BLaER1 treated with 17β-estradiol and CSF1 and Interleukin-3, amounts not matched to agents 10 nM and 100 nM (cell line): ENCODE measurements around the gene ADAMTSL1.

Experiments used
- H3K27ac ChIP-seq, 11 experiments: shearing (Covaris generic); formaldehyde crosslinking; 2 replicates each; pipeline ENCODE4 v1.8.1; 2022
- H3K27me3 ChIP-seq, 11 experiments: shearing (Covaris generic); formaldehyde crosslinking; 2 replicates each; pipeline ENCODE4 v1.8.1; 2022
- H3K36me3 ChIP-seq, 11 experiments: shearing (Covaris generic); formaldehyde crosslinking; 2 replicates each; pipeline ENCODE4 v1.8.1; 2022
- H3K4me1 ChIP-seq, 10 experiments: shearing (Covaris generic); formaldehyde crosslinking; 2 replicates each; pipeline ENCODE4 v1.8.1; 2022
- H3K4me2 ChIP-seq, 11 experiments: shearing (Covaris generic); formaldehyde crosslinking; 2 replicates each; pipeline ENCODE4 v1.8.1; 2022
- H3K4me3 ChIP-seq, 10 experiments: shearing (Covaris generic); formaldehyde crosslinking; 2 replicates each; pipeline ENCODE4 v1.8.1; 2022
- H3K9ac ChIP-seq, 11 experiments: shearing (Covaris generic); formaldehyde crosslinking; 2 replicates each; pipeline ENCODE4 v1.8.1; 2022
- H3K9me3 ChIP-seq, 11 experiments: shearing (Covaris generic); formaldehyde crosslinking; replicated peaks in 1 of 11; 2 replicates each; pipeline ENCODE4 v1.8.1; 2022
- H4K20me1 ChIP-seq, 11 experiments: shearing (Covaris generic); formaldehyde crosslinking; 2 replicates each; pipeline ENCODE4 v1.8.1; 2022
- Cebpa-rat ChIP-seq, 11 experiments: shearing (Covaris generic); IDR thresholded peaks; 2 replicates each; pipeline ENCODE4 v1.8.1; 2022

ADAMTSL1 gene

DNA sequence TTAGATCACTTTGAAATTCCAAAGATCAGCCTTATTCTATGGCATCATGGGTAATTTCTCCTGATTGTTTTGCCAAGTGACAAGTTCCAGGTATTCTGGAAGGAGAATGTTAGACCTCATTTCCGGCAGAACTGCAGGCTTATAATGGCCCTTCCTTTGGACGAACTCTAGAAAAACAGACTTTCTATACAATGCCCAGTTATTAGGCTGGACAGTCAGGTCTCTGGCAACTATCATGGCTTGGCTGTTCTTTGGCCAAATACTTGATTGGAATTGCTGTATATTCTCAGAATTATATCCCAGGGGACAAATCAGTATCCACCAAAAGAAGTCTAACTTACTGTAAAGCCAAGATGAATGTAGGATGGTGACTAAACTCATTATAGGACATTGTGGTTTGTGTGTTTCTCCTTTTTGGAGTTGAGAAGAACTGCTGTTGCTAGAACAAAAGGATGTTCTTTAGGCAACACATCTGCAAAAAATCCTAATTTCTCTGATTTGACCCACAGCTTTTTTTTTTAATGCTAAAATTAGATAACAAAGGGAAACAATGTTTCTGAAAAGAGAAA, 69.0 kb downstream of the ADAMTSL1 start:
- no peak overlapping the region for H3K4me3 ChIP-seq
- no peak for TF ChIP-seq Cebpa-rat (IDR thresholded peaks at IDR 0.05)
- peaks cover 0 to 10% (median 0%) of the 10 kb centered on the region in 11 experiments; a peak in 1 of 22 replicates for H3K9me3 ChIP-seq
- H3K9ac ChIP-seq: no peak overlapping the region
- no peaks in the 10 kb centered on the region for H4K20me1 ChIP-seq
- no peaks in the 10 kb centered on the region for H3K27me3 ChIP-seq
- H3K27ac ChIP-seq: no peak overlapping the region
- H3K4me1 ChIP-seq: peaks cover 7 to 17% (median 15%) of the 10 kb centered on the region in 10 experiments; a peak in 16 of 20 replicates
- H3K4me2 ChIP-seq: peak overlapping the region in 9 of 11 experiments; percentile 1 to 50 (median 20); a peak in 15 of 22 replicates
- H3K36me3 ChIP-seq: no peaks in the 10 kb centered on the region

DNA sequence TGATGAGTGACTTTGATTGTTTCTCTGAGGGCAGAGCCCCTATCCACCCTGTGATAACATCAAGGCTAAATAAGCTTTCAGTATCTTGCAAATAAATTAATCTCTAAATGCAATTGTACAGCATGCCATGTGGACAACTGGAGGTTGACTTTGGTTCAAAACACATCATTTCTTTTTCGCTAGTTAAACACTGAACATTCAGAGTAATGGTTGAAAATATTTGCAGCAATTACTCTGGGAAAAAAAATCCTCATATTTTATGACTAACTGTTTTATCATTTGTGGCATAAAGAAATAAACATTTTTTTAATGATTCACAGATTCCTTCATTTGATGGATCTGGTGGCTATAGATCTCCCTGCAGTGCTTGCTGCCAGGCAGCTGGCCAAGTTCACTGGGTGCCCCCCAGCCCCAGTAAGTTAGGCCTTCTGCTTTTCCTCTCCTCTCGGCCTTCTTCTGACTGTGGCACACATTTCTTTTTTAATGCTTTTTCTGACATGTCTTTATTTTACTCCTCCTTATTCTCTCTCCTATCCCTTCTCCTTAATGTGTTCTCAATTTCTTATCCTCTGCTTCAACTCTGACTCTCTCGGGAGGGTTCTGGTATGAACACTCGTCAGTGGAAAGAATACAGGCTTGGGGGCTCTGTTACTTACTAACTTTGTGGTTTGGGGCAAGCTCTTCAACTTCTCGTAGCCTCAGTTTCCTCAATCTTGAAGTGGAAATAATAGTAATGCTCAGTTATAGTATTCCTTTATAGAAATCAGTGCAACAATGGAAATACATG, 69.6 kb downstream of the ADAMTSL1 start:
- Histone ChIP-seq H3K27ac (0 out of 22 replicates have a peak overlapping the region, but pooled peaks of 1 of the 11 experiments have one; percentile 23), H3K9ac (no peak overlapping the region), H3K36me3 (no peaks in the 10 kb centered on the region), H3K4me1 (peaks cover 7 to 17% (median 15%) of the 10 kb centered on the region in 10 experiments; a peak in 16 of 20 replicates), H3K27me3 (no peaks in the 10 kb centered on the region), H3K4me3 (no peak overlapping the region), H3K4me2 (peak overlapping the region in 9 of 11 experiments; percentile 1 to 50 (median 20); a peak in 14 of 22 replicates), H4K20me1 (no peaks in the 10 kb centered on the region), H3K9me3 (0 out of 22 replicates have a peak, but pooled peaks cover 0 to 6% (median 0%) of the 10 kb centered on the region in 11 experiments)
- no peak for TF ChIP-seq Cebpa-rat (IDR thresholded peaks at IDR 0.05)

DNA sequence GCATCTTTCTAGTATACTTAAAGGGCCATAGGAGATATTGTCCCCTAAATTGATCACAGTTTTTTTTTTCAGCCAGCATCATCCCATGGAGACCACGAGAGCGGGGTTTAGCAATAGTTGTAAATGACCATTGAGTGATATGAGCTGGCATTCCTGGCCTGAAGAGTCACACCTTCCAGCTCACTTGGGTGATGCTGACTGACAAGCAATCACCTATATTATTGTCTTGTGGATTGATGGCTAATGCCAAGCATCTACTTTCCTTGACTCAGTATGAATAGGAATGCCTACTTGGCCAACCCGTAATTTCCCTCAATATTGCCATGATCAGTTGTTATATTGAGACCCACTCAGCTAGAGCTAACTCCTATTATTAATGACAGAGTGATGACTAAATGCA, 70.5 kb downstream of the ADAMTSL1 start:
- Histone ChIP-seq H3K27me3 (no peaks in the 10 kb centered on the region), H3K36me3 (no peaks in the 10 kb centered on the region), H3K4me1 (peaks cover 7 to 17% (median 15%) of the 10 kb centered on the region in 10 experiments; a peak in 16 of 20 replicates), H3K9ac (no peak overlapping the region), H3K4me3 (no peak overlapping the region), H3K9me3 (0 out of 22 replicates have a peak, but pooled peaks cover 0 to 6% (median 0%) of the 10 kb centered on the region in 11 experiments), H3K4me2 (no peak overlapping the region; a peak in 1 of 22 replicates), H3K27ac (no peak overlapping the region), H4K20me1 (no peaks in the 10 kb centered on the region)
- no peak for TF ChIP-seq Cebpa-rat (IDR thresholded peaks at IDR 0.05)

DNA sequence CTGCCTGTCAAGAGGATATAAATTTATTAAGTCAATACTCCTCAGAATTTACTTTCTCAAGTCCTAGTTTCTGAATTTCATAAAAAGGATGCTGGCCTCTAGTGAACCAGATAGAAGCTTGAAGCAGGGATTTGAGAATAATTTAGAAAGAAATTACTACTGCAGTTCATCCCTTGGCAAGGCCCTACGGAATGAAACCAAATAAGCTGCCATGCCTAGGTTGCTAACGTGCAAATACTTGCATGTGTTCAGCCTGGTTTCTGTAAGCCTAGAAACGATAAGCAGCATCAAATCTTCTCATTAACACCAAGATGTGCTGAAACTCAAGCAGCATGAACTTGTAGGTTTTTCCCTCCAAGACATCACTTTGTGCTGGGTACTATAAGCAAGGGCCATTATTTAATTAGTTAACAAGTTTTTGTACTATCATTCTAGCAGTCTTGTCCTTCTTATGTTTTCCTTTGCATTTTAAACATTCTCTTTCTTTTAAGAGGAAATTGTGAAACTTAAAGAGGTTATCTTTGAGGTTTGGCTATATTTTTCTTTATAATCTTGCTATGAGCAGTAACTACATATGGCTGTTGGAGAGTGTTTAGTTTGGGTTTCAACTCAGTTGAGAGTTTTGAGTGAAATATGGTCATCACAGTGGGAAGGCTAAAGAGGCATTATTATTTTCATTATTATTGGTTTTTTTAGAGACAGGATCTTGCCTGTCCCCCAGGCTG, 71.8 kb downstream of the ADAMTSL1 start:
- TF ChIP-seq Cebpa-rat (IDR thresholded peaks at IDR 0.05): no peak
- peaks cover 7 to 17% (median 15%) of the 10 kb centered on the region in 10 experiments; a peak in 16 of 20 replicates for H3K4me1 ChIP-seq
- no peaks in the 10 kb centered on the region for H4K20me1 ChIP-seq
- no peak overlapping the region for H3K27ac ChIP-seq
- H3K9ac ChIP-seq: no peak overlapping the region
- 0 out of 22 replicates have a peak, but pooled peaks cover 0 to 6% (median 0%) of the 10 kb centered on the region in 11 experiments for H3K9me3 ChIP-seq
- H3K4me2 ChIP-seq: no peak overlapping the region
- H3K27me3 ChIP-seq: no peaks in the 10 kb centered on the region
- H3K36me3 ChIP-seq: no peaks in the 10 kb centered on the region
- no peak overlapping the region for H3K4me3 ChIP-seq

DNA sequence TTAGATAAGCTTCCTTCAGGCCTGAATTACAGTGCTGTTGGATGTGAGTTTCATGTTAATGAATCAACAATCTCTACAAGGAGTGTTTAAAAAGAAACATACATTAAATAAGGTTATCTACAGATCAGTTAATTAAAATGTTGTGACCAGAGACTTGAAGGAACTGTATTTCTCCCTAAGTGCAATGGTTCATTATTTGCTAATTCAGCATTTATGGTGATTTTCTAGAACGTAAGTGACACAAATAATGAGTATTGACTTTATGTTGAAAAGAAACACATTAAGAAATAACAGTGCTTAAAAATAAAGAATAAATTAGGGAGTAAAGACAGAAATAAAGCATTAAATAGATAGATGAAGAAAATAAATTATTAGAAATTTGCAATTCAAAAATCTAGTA, 74.5 kb downstream of the ADAMTSL1 start:
- Histone ChIP-seq H3K4me3 (no peak overlapping the region), H4K20me1 (no peaks in the 10 kb centered on the region), H3K4me2 (no peak overlapping the region), H3K9me3 (no peaks in the 10 kb centered on the region), H3K9ac (no peak overlapping the region), H3K36me3 (no peaks in the 10 kb centered on the region), H3K27ac (no peak overlapping the region), H3K4me1 (peaks cover 3 to 8% (median 6%) of the 10 kb centered on the region in 10 experiments; a peak in 16 of 20 replicates), H3K27me3 (no peaks in the 10 kb centered on the region)
- no peak for TF ChIP-seq Cebpa-rat (IDR thresholded peaks at IDR 0.05)

DNA sequence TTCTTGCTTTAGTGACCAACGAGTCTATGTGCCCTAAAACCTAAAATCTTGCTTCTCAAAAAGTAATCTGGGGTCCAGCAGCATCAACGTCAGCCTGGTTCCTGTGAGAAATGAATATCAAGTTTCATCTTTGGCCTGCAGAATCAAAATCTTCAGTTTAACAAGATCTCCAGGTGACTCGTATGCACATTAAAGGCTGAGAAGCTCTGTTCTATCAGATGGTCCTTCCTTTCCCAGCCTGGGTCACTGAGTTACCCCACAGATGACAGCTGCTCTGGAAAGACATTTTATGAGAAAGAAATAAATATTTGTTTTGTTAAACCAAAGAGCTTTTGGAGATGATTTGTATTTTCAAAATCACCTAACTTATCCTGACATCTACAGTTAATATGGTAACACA, 75.8 kb downstream of the ADAMTSL1 start:
- no peak overlapping the region for H3K9ac ChIP-seq

DNA sequence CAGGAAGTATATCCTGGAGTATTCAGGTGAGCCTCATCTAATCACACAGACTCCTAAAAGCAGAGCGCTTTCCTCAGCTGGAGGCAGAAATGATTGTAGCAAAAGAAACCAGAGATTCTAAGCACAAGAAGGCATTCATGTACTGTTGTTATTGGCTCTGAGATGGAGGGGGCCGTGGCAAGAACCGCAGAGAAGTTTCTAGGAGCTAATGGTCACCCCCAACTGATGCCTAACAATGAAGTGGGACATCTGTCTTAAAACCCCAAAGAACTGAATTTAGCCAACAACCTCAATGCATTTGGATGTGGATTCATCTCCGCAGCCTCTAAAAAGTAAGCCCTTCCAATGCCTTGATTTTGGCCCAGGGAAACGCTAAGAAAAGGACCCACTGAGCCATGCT, 76.3 kb downstream of the ADAMTSL1 start:
- TF ChIP-seq Cebpa-rat (IDR thresholded peaks at IDR 0.05): no peak
- no peak overlapping the region for H3K4me2 ChIP-seq
- H3K4me3 ChIP-seq: no peak overlapping the region
- H3K9ac ChIP-seq: no peak overlapping the region
- no peaks in the 10 kb centered on the region for H3K36me3 ChIP-seq
- H3K4me1 ChIP-seq: no peaks in the 10 kb centered on the region
- H3K9me3 ChIP-seq: no peaks in the 10 kb centered on the region
- H4K20me1 ChIP-seq: no peaks in the 10 kb centered on the region
- H3K27ac ChIP-seq: no peak overlapping the region
- no peaks in the 10 kb centered on the region for H3K27me3 ChIP-seq

More for the DNA sequence above, 75.8 kb downstream of the ADAMTSL1 start:
- Histone ChIP-seq H3K4me3 (no peak overlapping the region), H3K4me1 (no peaks in the 10 kb centered on the region), H3K27ac (no peak overlapping the region), H3K27me3 (no peaks in the 10 kb centered on the region), H3K9me3 (no peaks in the 10 kb centered on the region), H3K36me3 (no peaks in the 10 kb centered on the region), H4K20me1 (no peaks in the 10 kb centered on the region), H3K4me2 (no peak overlapping the region)
- TF ChIP-seq Cebpa-rat (IDR thresholded peaks at IDR 0.05): no peak

DNA sequence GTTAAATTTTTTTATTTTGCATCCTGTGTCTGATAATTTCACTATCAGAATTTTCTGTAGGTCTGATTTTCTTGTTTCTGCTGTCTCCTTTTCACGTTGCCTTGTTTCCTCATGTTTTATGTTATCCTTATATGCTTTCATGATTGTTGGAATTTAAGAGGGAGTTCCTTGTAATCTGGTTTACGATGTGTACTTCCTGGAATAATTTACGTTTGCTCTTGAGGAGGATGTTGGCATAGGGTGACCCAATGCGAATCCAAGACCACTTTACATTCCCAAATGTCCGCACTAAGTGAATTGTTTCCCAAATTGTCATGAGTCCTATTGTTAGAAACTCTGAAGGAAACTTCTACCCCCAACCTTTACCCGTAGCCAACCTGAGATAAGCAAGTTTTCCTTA, 80.3 kb downstream of the ADAMTSL1 start:
- Histone ChIP-seq H3K27ac (no peak overlapping the region), H3K27me3 (no peaks in the 10 kb centered on the region), H3K4me2 (no peak overlapping the region), H3K36me3 (no peaks in the 10 kb centered on the region), H3K9me3 (peaks cover 0 to 3% (median 0%) of the 10 kb centered on the region in 11 experiments; a peak in 10 of 22 replicates), H3K9ac (no peak overlapping the region), H3K4me3 (no peak overlapping the region), H3K4me1 (no peaks in the 10 kb centered on the region), H4K20me1 (no peaks in the 10 kb centered on the region)
- TF ChIP-seq Cebpa-rat (IDR thresholded peaks at IDR 0.05): no peak
